Spinal cord (tissue), 10 donors: ENCODE results near the gene RTTN. TPM values are rescaled to one million over a fixed set of nuclear protein-coding genes. Genes with fewer than 3 reads are reported as not detected.

ENCODE experiments used
- DNase-seq, 6 donors: peaks; one replicate each; pipeline versions ENCODE4 v3.0.0 to v3.0.0-alpha.2; 2013 to 2015; ENCODE audit warnings: low spot score in 6 of 6, low read depth in 4 of 6
- H3K27ac ChIP-seq: one replicate; pipeline ENCODE4 v1.5.1; 2013; ENCODE audit warnings: low read depth, low read length, control low read depth
- H3K27me3 ChIP-seq: one replicate; pipeline ENCODE4 v1.6.1; 2013; ENCODE audit warnings: low read length; ENCODE audit not compliant: control insufficient read depth, insufficient read depth
- H3K36me3 ChIP-seq: one replicate; pipeline ENCODE4 v1.6.1; 2013; ENCODE audit warnings: low read length; ENCODE audit not compliant: control insufficient read depth, insufficient read depth
- H3K4me1 ChIP-seq: one replicate; pipeline ENCODE4 v1.6.1; 2013; ENCODE audit warnings: low read length; ENCODE audit not compliant: control insufficient read depth, insufficient read depth
- H3K4me3 ChIP-seq: one replicate; pipeline ENCODE4 v1.5.1; 2013; ENCODE audit warnings: low read depth, low read length, control low read depth
- H3K9me3 ChIP-seq: one replicate; pipeline ENCODE4 v1.6.1; 2013; ENCODE audit warnings: low read length; ENCODE audit not compliant: control insufficient read depth, insufficient read depth
- WGBS: methylation state at CpG from one replicate; pipeline ENCODE4 v1.1.5; 2013; ENCODE audit warnings: missing lambda C conversion rate; ENCODE audit not compliant: insufficient coverage; 5-methylcytosine and 5-hydroxymethylcytosine counted together
- polyA plus RNA-seq, 2 donors: library from polyadenylated mRNA; unstranded; fragments of 120-200 nt; gene quantifications; one replicate each; pipeline ENCODE4 v1.2.1, GENCODE V29; 2013; ENCODE audit not compliant: insufficient read length in 2 of 2
- total RNA-seq, 2 donors: library from RNA; depleted of rRNA in 1 of 2; stranded (reverse); fragments of 120-200 nt in 1 of 2; fragments of >200 nt in 1 of 2; gene quantifications; one replicate each; pipeline versions ENCODE4 v1.2.3 to v1.2.4, GENCODE V29; 2013 to 2014
- donor health status: healthy.

RTTN gene
- total and polyA plus RNA-seq, 4 donors, result 14.0 to 46.0 (median 18.1) TPM

DNA sequence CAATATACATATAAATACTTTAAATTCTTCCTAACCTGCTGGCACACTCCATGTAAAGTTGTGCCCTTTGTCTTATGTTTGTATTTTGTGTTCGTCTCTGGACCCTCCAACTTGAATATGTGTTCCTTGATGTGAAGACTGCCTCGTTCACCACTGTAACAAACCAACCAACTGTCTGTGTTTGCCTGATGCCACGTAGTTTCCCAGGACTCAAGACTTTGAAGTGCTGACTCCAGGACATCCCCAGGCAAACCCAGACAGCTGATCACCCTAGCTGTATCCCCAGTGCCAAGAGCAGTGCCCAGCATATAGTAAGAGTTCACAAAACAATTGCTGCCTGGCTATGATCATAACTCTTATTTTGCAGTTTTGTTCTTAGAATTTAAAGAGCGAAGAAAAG is 242.3 kb downstream of the RTTN start:
- DNase-seq, result no peak
- H3K9me3 ChIP-seq, result no peaks in the 10 kb centered on the region
- H3K4me1 ChIP-seq, result no peaks in the 10 kb centered on the region
- H3K36me3 ChIP-seq, result no peaks in the 10 kb centered on the region
- H3K27ac ChIP-seq, result no peak overlapping the region
- no peak overlapping the region for H3K4me3 ChIP-seq
- WGBS, result 92% methylated on average over 2 of the region's 4 CpGs
- no peaks in the 10 kb centered on the region for H3K27me3 ChIP-seq

DNA sequence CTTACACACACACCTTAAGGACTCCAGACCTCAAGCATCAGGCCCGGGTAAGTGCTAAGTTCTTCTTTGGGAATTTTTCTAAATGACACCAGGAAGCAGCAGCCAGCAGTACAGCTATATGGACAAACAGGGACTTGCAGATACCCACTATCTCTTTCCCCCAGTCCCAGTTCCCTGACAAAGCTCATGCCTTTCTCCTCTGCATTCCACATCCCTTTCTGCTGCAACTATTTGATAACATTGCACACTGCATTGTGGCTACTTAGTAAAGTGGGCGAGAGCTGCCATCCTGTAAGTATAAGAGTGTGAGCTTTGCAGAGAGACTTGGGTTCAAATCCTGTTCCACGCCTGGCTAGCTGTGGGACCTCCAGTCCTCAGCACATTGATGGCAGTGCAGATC is 243.8 kb downstream of the RTTN start:
- 96% methylated on average over 3 of the region's 3 CpGs for WGBS
- H3K4me3 ChIP-seq, result no peak overlapping the region
- H3K9me3 ChIP-seq, result no peaks in the 10 kb centered on the region
- no peak for DNase-seq
- H3K36me3 ChIP-seq, result no peaks in the 10 kb centered on the region
- H3K27ac ChIP-seq, result no peak overlapping the region
- H3K4me1 ChIP-seq, result no peaks in the 10 kb centered on the region
- H3K27me3 ChIP-seq, result no peaks in the 10 kb centered on the region

DNA sequence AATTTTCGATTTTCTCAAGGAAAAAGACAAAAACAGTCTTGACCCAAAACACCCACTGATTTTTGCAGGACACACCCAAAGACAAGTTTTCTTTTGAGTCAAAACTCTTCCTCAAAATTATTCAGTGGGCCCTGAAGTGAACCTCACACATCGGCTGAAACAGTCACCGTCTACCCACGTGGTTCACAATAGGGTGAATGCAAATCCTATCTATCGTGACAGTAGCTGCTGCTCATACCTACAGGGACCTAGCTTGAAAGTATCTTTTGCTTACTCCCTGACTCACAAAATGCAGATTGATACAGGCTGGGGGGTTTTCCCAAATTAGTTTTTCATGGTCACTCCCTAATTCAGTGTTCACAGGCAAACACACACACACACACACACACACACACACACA is 247.1 kb downstream of the RTTN start:
- 94% methylated on average over 5 of the region's 5 CpGs for WGBS

DNA sequence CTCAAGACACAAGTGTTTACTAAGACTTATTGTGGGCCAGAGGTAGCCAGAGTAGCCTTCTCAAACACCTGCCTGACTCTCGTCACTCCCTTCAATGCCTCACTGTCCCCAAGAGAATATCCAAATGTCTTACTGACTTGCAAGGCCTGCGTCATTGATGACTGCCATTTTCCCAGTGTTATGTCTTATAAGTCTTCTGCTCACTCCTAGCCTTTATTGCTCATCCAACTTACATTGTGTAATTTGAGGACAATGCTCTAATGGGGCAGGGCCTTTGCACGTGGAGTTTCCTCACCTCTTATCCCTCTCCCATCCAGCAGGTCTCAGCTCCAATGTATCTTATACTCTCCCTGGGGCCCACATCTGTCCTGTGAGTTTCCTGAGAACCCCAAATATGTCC is 247.7 kb downstream of the RTTN start:
- DNase-seq, result no peak
- Histone ChIP-seq H3K4me1 (no peaks in the 10 kb centered on the region), H3K27me3 (no peaks in the 10 kb centered on the region), H3K4me3 (no peak overlapping the region), H3K9me3 (no peaks in the 10 kb centered on the region), H3K27ac (no peak overlapping the region), H3K36me3 (no peaks in the 10 kb centered on the region)
- WGBS, result 90% methylated on average over 3 of the region's 3 CpGs

More for the DNA sequence above, 247.1 kb downstream of the RTTN start:
- DNase-seq, result no peak
- Histone ChIP-seq H3K27ac (no peak overlapping the region), H3K9me3 (no peaks in the 10 kb centered on the region), H3K27me3 (no peaks in the 10 kb centered on the region), H3K4me3 (no peak overlapping the region), H3K36me3 (no peaks in the 10 kb centered on the region), H3K4me1 (no peaks in the 10 kb centered on the region)

DNA sequence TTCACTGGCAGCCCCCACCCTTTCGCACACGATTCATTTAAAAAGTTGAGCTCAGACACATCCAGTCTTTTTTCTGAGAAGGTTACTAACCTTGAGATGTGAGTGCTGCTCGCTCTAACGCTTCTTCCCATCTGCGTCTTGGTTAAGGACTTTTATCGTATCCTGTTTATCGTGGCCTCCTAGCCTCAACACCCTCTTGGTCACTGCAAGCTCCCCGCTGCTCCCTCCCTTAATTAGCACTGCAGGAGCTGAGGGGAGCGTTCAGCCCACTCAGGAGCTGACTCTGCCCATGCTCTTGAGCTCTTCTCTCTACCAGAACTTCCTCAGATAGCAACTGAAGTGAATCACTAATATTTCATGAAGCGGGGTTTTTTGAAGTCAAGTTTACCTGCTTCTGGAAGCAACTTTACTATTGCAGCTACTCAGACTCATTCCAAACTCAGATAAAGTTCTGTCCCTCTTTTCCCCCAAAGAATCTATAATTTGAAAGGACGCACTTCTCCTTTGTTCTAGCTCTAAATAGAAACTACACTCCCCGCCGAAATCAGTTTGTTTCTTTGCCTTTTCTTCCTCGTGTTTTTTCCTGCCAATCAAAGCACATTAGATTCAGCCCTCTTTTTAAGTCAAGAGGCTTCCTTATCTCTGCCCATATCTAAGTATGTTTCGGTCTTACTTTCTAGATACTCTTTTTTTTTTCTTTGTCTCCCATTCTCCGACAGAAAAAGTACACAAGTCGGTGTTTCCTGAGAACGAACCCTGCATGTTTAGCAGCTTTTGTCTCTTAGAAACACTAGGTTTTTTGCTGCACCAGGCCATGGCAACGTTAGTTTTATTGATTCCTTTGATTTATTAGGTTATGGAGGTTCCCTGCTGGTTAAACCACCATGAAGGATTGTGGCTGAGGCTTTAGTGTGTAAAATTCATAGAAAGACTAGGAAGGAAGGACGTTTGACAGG is 248.5 kb downstream of the RTTN start:
- WGBS, result 53% methylated on average over 16 of the region's 20 CpGs
- Histone ChIP-seq H3K4me1 (no peaks in the 10 kb centered on the region), H3K27me3 (no peaks in the 10 kb centered on the region), H3K4me3 (no peak overlapping the region), H3K9me3 (no peaks in the 10 kb centered on the region), H3K27ac (no peak overlapping the region), H3K36me3 (no peaks in the 10 kb centered on the region)
- DNase-seq, result no peak

DNA sequence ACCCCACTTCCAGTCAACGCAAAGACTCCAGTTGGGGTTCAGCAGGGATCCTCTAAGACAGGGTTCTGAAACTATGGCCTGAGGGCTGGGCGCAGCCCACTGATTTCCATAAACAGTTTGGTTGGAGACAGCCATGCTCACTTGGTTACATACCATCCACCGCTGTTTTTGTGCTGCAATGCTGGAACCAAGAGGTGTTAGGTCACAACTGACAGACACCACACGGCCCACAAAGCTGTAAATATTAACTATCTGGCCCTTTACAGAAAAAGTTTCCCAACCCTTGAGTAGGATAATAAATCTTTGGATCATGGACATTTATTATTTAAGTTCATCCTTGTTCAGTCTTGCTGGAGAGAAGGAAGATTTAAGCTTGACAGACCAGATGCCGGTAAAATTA is 249.4 kb downstream of the RTTN start:
- Histone ChIP-seq H3K4me3 (no peak overlapping the region), H3K27ac (no peak overlapping the region), H3K36me3 (no peaks in the 10 kb centered on the region), H3K9me3 (no peaks in the 10 kb centered on the region), H3K27me3 (no peaks in the 10 kb centered on the region), H3K4me1 (no peaks in the 10 kb centered on the region)
- 77% methylated on average over 2 of the region's 5 CpGs for WGBS
- no peak for DNase-seq

DNA sequence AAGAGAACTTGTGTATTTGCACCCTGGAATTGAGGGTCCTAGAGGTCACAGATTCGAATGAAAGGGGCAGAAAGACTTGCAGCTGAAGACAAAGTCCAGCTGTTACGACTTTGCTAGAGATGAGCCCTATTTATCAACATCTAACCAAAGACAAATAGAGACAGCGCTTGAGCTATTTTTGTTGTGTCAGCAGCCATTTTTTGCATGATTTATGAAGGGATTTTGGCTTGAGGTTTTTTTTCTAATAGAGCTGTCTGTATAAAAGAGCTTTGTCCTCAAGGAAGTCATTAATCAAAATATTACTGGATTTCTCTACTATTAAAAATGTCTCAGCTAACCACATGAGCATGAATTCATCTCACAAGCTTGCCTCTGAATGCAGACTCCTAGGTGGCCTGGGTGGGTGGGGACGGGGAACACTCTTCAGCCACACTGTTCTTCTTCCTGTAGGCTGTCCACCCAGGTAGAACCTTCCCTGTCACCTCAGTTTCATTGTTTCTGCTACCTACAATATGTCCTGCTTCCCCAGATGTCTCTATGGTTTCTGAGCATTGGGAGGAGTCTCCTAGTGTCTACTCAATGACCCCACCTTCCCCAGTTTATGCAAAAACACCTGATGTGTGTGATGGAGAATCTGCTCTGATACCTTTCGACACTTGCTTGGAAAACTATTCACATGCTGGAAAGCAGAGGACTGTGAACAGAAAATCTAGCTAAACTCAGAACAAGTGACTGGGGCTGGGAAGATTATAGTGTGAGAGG is 250.6 kb downstream of the RTTN start:
- no CpG with 5 or more reads among the region's 5 CpGs for WGBS

GRCh38 chr18:69953191-69953590 is 252.3 kb downstream of the RTTN start:
- DNase-seq, result no peak
- Histone ChIP-seq H3K9me3 (no peaks in the 10 kb centered on the region), H3K27ac (no peak overlapping the region), H3K4me3 (no peak overlapping the region), H3K27me3 (no peaks in the 10 kb centered on the region), H3K36me3 (no peaks in the 10 kb centered on the region), H3K4me1 (no peaks in the 10 kb centered on the region)
- WGBS, result no CpG with 5 or more reads among the region's 2 CpGs

More for the DNA sequence above, 250.6 kb downstream of the RTTN start:
- Histone ChIP-seq H3K9me3 (no peaks in the 10 kb centered on the region), H3K4me3 (no peak overlapping the region), H3K36me3 (no peaks in the 10 kb centered on the region), H3K4me1 (no peaks in the 10 kb centered on the region), H3K27ac (no peak overlapping the region), H3K27me3 (no peaks in the 10 kb centered on the region)
- no peak for DNase-seq
